NCI-H2227 (cell line): Measurements from ENCODE around the gene SLC25A42.

Experiments
- DNase-seq: peaks from one replicate; lab custom pipeline; 2025; ENCODE audit not compliant: unreplicated experiment; lab: John Stamatoyannopoulos, UW

The SLC25A42 gene

GRCh38 chr19:19157808-19158207 is 94.0 kb downstream of the SLC25A42 start:
- no peak for DNase-seq

DNA sequence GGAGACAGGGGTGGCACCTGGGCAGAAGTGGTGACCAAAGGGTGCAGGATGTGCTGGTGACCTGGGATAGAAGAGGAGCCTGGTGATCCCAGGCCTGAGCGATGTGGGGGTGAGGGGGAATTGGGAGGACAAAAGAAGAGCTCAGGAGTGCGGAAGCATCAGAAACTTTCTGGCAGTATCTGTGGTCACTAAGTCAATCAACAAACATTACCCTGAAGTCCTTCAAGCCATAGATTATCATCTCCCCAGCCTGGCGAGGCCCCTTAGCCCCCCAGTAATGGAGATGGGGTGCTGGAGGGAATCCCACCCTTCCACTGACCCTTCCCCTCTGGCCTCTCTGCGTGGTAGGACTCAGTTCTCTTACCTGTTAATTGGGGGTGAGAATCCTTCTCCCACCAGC is 95.7 kb downstream of the SLC25A42 start:
- DNase-seq, result no peak

- no peak for DNase-seq
Observed at GRCh38 chr19:19160461-19161035, 96.8 kb downstream of the SLC25A42 start.

DNA sequence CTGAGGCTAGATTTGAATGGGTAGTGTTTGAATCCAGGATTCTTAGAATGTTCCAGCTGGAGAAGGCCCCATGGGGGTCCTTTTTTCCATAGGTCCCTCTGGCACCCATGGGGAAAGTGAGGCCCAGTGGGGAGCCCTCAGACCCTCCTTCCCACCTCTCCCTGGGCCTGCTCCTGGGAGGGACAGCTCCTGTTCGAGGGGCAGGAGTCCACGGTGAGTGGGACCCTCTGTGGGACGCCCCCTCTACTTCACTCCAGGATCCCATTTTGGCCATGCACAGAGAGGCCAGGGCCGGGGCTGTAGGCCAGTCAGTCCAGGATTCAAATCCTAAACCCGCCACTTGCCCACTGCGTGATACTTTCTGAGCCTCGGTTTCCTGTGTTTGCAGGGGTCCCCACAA is 98.7 kb downstream of the SLC25A42 start:
- DNase-seq, result no peak
